ENCODE measurements around the gene STXBP4.
"Not testable (repeated sequence)": the region's sequence is repeated elsewhere in the genome, so short reads cannot be mapped to it uniquely, and the experiment has no call there.

STXBP4 gene

GRCh38 chr17:55056526-55056925 is 88.0 kb downstream of the STXBP4 start:
- no peak for DNase-seq (ENCODE audit: low read depth)

DNA sequence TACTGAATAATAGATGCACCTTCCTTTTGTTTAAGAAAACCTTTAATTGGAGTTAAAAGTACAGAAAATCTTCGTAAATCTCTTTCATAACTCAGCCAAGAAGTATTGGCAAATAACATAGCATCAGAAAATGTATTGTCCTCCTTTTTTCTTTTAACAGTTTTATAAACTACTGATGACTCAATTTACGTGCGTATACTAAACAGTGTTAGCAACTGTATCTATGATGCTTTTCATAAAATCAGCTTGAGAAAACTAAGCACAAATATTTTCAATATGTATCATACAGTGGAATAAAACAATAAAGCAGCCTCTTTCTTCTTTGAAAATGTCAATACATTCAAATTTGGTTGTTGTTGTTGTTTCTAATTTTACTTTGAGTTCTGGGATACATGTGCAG is 88.6 kb downstream of the STXBP4 start:
- Histone ChIP-seq H3K4me3 (ENCODE audit: low read length) (no peak overlapping the region), H3K27me3 (replicated peaks; ENCODE audit: control insufficient read depth, insufficient read depth, low read length) (no peaks in the 10 kb centered on the region), H3K9me3 (ENCODE audit: control insufficient read depth, low read length) (no peaks in the 10 kb centered on the region), H3K9ac (ENCODE audit: low read length) (no peak overlapping the region), H3K36me3 (ENCODE audit: control insufficient read depth, insufficient read depth, low read length, severe bottlenecking) (no peaks in the 10 kb centered on the region), H3K4me1 (ENCODE audit: control insufficient read depth, insufficient read depth, low read length) (no peaks in the 10 kb centered on the region)
- DNase-seq (ENCODE audit: low read depth), result no peak

More at GRCh38 chr17:55056526-55056925, 88.0 kb downstream of the STXBP4 start:
- Histone ChIP-seq H3K36me3 (ENCODE audit: control insufficient read depth, insufficient read depth, low read length, severe bottlenecking) (no peaks in the 10 kb centered on the region), H3K4me1 (ENCODE audit: control insufficient read depth, insufficient read depth, low read length) (no peaks in the 10 kb centered on the region), H3K4me3 (ENCODE audit: low read length) (no peak overlapping the region), H3K9ac (ENCODE audit: low read length) (no peak overlapping the region), H3K27me3 (replicated peaks; ENCODE audit: control insufficient read depth, insufficient read depth, low read length) (no peaks in the 10 kb centered on the region), H3K9me3 (ENCODE audit: control insufficient read depth, low read length) (no peaks in the 10 kb centered on the region)

- H3K4me3 ChIP-seq (ENCODE audit: low read length), result no peak overlapping the region
- no peaks in the 10 kb centered on the region for H3K36me3 ChIP-seq (ENCODE audit: control insufficient read depth, insufficient read depth, low read length, severe bottlenecking)
- DNase-seq (ENCODE audit: low read depth), result no peak
- no peaks in the 10 kb centered on the region for H3K27me3 ChIP-seq (replicated peaks; ENCODE audit: control insufficient read depth, insufficient read depth, low read length)
- no peaks in the 10 kb centered on the region for H3K9me3 ChIP-seq (ENCODE audit: control insufficient read depth, low read length)
- H3K9ac ChIP-seq (ENCODE audit: low read length), result no peak overlapping the region
- no peaks in the 10 kb centered on the region for H3K4me1 ChIP-seq (ENCODE audit: control insufficient read depth, insufficient read depth, low read length)
Observed at GRCh38 chr17:55059724-55060123, 91.2 kb downstream of the STXBP4 start.

DNA sequence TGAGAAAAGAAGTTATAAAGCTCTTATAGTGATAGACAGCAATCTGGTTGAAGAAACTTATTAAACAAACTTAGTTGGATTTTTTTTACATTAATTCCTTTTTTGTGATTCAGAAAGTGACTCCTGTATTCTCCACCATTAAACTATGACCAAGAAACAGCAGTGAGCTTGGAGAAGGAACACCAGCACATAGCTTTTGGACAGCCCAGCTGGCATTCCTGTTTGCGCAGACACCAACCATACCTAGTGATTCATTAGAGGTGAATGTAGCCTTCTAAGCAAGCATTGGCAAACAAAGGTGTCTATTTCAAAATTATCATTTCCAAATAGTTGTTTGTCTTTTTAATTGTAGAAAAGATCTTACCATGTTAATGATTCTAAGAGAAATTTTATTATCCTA is 94.4 kb downstream of the STXBP4 start:
- Histone ChIP-seq H3K4me3 (ENCODE audit: low read length) (no peak overlapping the region), H3K36me3 (ENCODE audit: control insufficient read depth, insufficient read depth, low read length, severe bottlenecking) (no peaks in the 10 kb centered on the region), H3K4me1 (ENCODE audit: control insufficient read depth, insufficient read depth, low read length) (peaks cover 6% of the 10 kb centered on the region), H3K9me3 (ENCODE audit: control insufficient read depth, low read length) (no peaks in the 10 kb centered on the region), H3K9ac (ENCODE audit: low read length) (no peak overlapping the region), H3K27me3 (replicated peaks; ENCODE audit: control insufficient read depth, insufficient read depth, low read length) (no peaks in the 10 kb centered on the region)
- peak; percentile 19 for DNase-seq (ENCODE audit: low read depth)

DNA sequence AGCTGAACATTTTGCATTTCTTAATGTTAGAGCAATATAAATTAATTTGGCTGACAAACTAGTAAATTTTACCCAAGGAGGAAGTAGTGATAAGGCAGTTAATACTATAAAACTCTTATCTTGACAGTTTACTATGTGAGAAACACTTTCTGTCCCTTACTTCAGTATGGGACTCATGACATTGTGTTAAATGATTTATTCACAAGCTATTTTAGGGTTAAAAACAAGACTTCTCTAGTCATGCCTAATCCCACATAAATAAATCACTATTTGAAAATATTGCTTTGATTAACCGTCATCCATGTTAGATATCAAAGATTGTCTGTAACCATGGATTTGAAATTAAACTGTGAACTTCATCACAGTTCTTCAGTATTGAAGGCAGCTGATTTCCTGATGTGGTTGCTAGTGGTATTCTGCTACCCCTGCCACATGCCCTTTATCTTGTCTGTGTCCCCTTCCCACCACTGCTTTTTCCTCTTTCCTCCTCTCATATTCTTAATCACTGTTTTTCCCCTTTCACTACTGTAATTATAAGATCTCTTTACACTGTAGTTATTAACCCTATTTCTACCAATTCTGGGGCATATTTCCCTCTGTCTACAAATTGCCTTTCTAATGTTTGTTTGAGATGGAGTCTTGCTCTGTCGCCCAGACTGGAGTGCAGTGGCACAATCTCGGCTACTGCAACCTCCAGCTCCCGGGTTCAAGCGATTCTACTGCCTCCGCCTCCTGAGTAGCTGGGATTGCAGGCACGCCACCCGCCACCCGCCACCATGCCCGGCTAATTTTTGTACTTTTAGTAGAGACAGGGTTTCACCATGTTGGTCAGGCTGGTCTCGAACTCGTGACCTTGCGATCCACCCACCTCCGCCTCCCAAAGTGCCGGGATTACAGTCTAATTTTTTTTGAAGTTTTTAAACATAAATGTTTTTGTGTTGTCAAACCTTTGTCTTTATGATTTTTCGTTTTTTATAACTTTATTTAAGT is 95.6 kb downstream of the STXBP4 start:
- H3K4me3 ChIP-seq (ENCODE audit: low read length), result no peak overlapping the region
- no peak for DNase-seq (ENCODE audit: low read depth)

DNA sequence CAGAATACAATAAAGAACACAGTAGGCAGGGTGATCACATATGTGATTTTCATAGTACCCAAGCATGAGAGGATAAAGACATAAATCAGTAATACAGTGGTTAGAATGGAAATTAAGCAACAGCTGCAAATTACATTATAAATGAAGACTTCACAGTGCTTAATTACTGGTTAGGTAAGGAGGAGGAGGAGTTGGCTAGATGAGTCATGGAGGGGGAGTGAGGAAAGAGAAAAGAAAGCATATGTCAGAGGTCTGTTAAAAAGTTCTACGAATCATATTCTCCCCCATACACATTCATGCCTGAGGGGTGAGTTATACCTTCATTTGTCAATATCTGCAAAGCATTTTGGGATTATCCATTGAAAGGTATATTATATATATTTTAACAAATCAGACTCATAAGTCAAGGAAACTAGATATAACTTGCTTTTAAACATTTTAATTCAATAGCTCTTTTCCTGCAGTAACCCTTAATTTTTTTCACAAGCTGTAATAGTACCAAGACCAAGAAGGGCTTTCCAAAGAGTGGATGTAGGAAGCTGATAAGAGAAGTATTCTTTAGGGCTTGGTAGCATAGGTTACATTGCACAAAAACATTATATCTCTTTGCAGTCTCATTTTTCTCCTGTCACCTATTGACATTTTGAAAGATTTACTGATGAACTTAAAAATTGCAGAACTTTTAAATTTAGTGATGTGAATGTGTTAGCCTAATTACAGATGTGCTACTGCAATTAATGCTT is 99.3 kb downstream of the STXBP4 start:
- no peak overlapping the region for H3K4me3 ChIP-seq (ENCODE audit: low read length)
- no peaks in the 10 kb centered on the region for H3K9me3 ChIP-seq (ENCODE audit: control insufficient read depth, low read length)
- peaks cover 15% of the 10 kb centered on the region for H3K4me1 ChIP-seq (ENCODE audit: control insufficient read depth, insufficient read depth, low read length)
- no peak overlapping the region for H3K9ac ChIP-seq (ENCODE audit: low read length)
- H3K36me3 ChIP-seq (ENCODE audit: control insufficient read depth, insufficient read depth, low read length, severe bottlenecking), result peaks cover 1% of the 10 kb centered on the region
- H3K27me3 ChIP-seq (replicated peaks; ENCODE audit: control insufficient read depth, insufficient read depth, low read length), result no peaks in the 10 kb centered on the region
- no peak for DNase-seq (ENCODE audit: low read depth)

More for the DNA sequence above, 95.6 kb downstream of the STXBP4 start:
- no peaks in the 10 kb centered on the region for H3K36me3 ChIP-seq (ENCODE audit: control insufficient read depth, insufficient read depth, low read length, severe bottlenecking)
- peaks cover 15% of the 10 kb centered on the region for H3K4me1 ChIP-seq (ENCODE audit: control insufficient read depth, insufficient read depth, low read length)
- no peaks in the 10 kb centered on the region for H3K27me3 ChIP-seq (replicated peaks; ENCODE audit: control insufficient read depth, insufficient read depth, low read length)
- H3K9me3 ChIP-seq (ENCODE audit: control insufficient read depth, low read length), result no peaks in the 10 kb centered on the region
- H3K9ac ChIP-seq (ENCODE audit: low read length), result no peak overlapping the region

DNA sequence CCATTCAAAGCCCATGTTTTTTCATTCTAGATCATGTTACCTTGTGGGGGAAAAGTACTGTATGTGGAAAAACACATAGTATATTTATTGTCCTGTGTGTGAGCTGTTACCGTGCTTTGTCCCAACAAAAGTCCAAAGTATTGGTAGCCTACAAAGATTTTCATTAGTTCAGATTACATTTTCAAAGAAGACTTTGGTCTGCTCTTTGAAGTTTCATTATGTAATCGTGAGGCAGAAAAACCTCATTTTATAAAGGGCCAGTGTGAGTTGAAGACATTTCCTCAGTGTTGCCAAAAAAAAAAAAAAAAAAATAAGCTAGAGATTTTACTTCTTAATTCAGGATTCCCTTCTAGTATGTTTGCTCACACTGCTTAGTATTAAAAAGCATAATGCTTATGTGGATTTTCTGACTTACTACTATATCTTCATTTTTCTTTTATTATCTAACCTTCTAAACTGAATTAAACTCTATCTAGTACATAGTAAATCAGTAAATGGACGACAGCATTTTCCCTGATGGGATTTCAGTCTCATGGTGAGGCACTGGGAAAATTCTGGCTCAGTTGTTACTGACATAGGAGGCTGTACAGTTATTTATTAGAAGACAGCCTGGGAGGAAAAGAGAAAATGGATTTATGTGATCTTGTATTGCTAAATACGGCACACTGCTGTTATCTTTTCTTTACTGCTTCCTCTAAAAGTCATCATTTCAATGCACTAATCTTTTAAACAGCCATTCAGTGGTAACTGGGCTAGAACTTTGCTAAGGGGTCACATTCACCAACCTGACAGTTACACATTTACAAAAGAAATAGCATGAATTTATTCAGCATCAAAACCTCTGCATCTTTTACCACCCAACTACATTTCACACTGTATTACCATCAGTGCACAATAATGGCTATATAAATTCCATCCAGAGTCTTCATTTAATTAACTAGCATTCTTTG is 100.6 kb downstream of the STXBP4 start:
- no peak overlapping the region for H3K9ac ChIP-seq (ENCODE audit: low read length)
- H3K27me3 ChIP-seq (replicated peaks; ENCODE audit: control insufficient read depth, insufficient read depth, low read length), result no peaks in the 10 kb centered on the region
- no peak for DNase-seq (ENCODE audit: low read depth)
- no peak overlapping the region for H3K4me3 ChIP-seq (ENCODE audit: low read length)
- H3K36me3 ChIP-seq (ENCODE audit: control insufficient read depth, insufficient read depth, low read length, severe bottlenecking), result peaks cover 4% of the 10 kb centered on the region
- H3K4me1 ChIP-seq (ENCODE audit: control insufficient read depth, insufficient read depth, low read length), result peaks cover 15% of the 10 kb centered on the region
- no peaks in the 10 kb centered on the region for H3K9me3 ChIP-seq (ENCODE audit: control insufficient read depth, low read length)

- Histone ChIP-seq H3K27me3 (replicated peaks; ENCODE audit: control insufficient read depth, insufficient read depth, low read length) (no peaks in the 10 kb centered on the region), H3K4me3 (ENCODE audit: low read length) (no peak overlapping the region), H3K36me3 (ENCODE audit: control insufficient read depth, insufficient read depth, low read length, severe bottlenecking) (peaks cover 4% of the 10 kb centered on the region), H3K9me3 (ENCODE audit: control insufficient read depth, low read length) (no peaks in the 10 kb centered on the region), H3K4me1 (ENCODE audit: control insufficient read depth, insufficient read depth, low read length) (peaks cover 15% of the 10 kb centered on the region), H3K9ac (ENCODE audit: low read length) (no peak overlapping the region)
- no peak for DNase-seq (ENCODE audit: low read depth)
Observed at GRCh38 chr17:55069983-55070529, 101.5 kb downstream of the STXBP4 start.

- Histone ChIP-seq H3K4me1 (ENCODE audit: control insufficient read depth, insufficient read depth, low read length) (peaks cover 10% of the 10 kb centered on the region), H3K36me3 (ENCODE audit: control insufficient read depth, insufficient read depth, low read length, severe bottlenecking) (peaks cover 4% of the 10 kb centered on the region), H3K9me3 (ENCODE audit: control insufficient read depth, low read length) (no peaks in the 10 kb centered on the region), H3K4me3 (ENCODE audit: low read length) (no peak overlapping the region), H3K9ac (ENCODE audit: low read length) (no peak overlapping the region), H3K27me3 (replicated peaks; ENCODE audit: control insufficient read depth, insufficient read depth, low read length) (no peaks in the 10 kb centered on the region)
- no peak for DNase-seq (ENCODE audit: low read depth)
Observed at GRCh38 chr17:55072898-55073297, 104.3 kb downstream of the STXBP4 start.

GRCh38 chr17:55073467-55073866 is 104.9 kb downstream of the STXBP4 start:
- not testable (repeated sequence) for H3K9me3 ChIP-seq (ENCODE audit: control insufficient read depth, low read length); H3K27me3 ChIP-seq (replicated peaks; ENCODE audit: control insufficient read depth, insufficient read depth, low read length); DNase-seq (ENCODE audit: low read depth); H3K9ac ChIP-seq (ENCODE audit: low read length); H3K4me3 ChIP-seq (ENCODE audit: low read length); H3K36me3 ChIP-seq (ENCODE audit: control insufficient read depth, insufficient read depth, low read length, severe bottlenecking); H3K4me1 ChIP-seq (ENCODE audit: control insufficient read depth, insufficient read depth, low read length)

Measured in adipocyte (in vitro differentiated cells).